HepG2 (cell line): ENCODE results near the gene ASTN1. TPM values are rescaled to one million over a fixed set of nuclear protein-coding genes. Genes with fewer than 3 reads are reported as not detected.

Experiments
- ATAC-seq: fragments of 200-7000 bp; cut with Tn5 transposase; 3 replicates; pipeline ENCODE4 v1.9.1; 2020; ENCODE audit warnings: mild to moderate bottlenecking, moderate library complexity
- BruUV-seq: library from RNA; stranded (reverse); fragments of 400-500 nt; replicated peaks from 2 replicates; lab custom pipeline; 2021; lab: Mats Ljungman, UMichigan
- CTCF ChIA-PET: fragments of 300-600 bp; formaldehyde crosslinking; extraction: SDS; loops from one replicate; lab custom pipeline; 2021; ENCODE audit warnings: low total read pairs, inconsistent platforms, low intra/inter-chr PET ratio; lab: Yijun Ruan, JAX
- POLR2A ChIA-PET: fragments of 350-600 bp; sonication (Branson Sonifier 250); formaldehyde crosslinking; loops from one replicate; lab custom pipeline; 2020; ENCODE audit warnings: antibody characterized with exemption, inconsistent platforms; lab: Yijun Ruan, JAX
- DNase-seq: peaks from one replicate; pipeline ENCODE4 v3.0.0-alpha.2; 2015; ENCODE audit warnings: low spot score
- FAIRE-seq: peaks from 3 replicates; lab custom pipeline; 2011; peaks lifted over from hg19 to GRCh38; lab: Jason Lieb, UNC
- H2AFZ ChIP-seq: one replicate; pipeline ENCODE4 v1.6.1; 2011; ENCODE audit warnings: low read length, inconsistent platforms
- H3K27ac ChIP-seq: fragments of 300-600 bp; 3 replicates; pipeline ENCODE4 v1.8.0; 2011; ENCODE audit warnings: mixed run types, mild to moderate bottlenecking, mixed read lengths, low read length, inconsistent platforms; ENCODE audit not compliant: insufficient read depth; ENCODE audit errors: extremely low read length
- H3K27me3 ChIP-seq, 2 experiments: fragments of 200-600 bp in 1 of 2; 2 replicates in 1 of 2; 3 replicates in 1 of 2; pipeline versions ENCODE4 v1.6.0 to v1.8.0; 2011; ENCODE audit warnings: low read length in 2 of 2, mild to moderate bottlenecking in 2 of 2, moderate library complexity in 2 of 2, inconsistent platforms in 1 of 2; ENCODE audit not compliant: insufficient read depth in 2 of 2, control insufficient read depth in 1 of 2
- H3K36me3 ChIP-seq, 2 experiments: fragments of 200-600 bp in 1 of 2; replicated peaks in 1 of 2; 2 replicates in 1 of 2; 3 replicates in 1 of 2; pipeline versions ENCODE4 v1.5.1 to v1.8.0; 2011; ENCODE audit warnings: low read length in 2 of 2, inconsistent platforms in 1 of 2; ENCODE audit not compliant: insufficient read depth in 2 of 2, control insufficient read depth in 1 of 2
- H3K4me1 ChIP-seq: 2 replicates; pipeline ENCODE4 v1.5.1; 2012; ENCODE audit warnings: low read length, inconsistent platforms; ENCODE audit not compliant: insufficient read depth
- H3K4me2 ChIP-seq: 2 replicates; pipeline ENCODE4 v1.6.0; 2011; ENCODE audit warnings: low read depth, low read length, inconsistent platforms
- H3K4me3 ChIP-seq, 3 experiments: fragments of 200-600 bp in 1 of 3; sonication (generic), shearing (Covaris generic) in 1 of 3; replicated peaks in 1 of 3; 2 replicates each; pipeline ENCODE4 v1.5.1; 2011 to 2016; ENCODE audit warnings: low read length in 3 of 3, inconsistent platforms in 2 of 3, low read depth in 2 of 3, mild to moderate bottlenecking in 2 of 3, control low read depth in 1 of 3, mixed read lengths in 1 of 3; ENCODE audit not compliant: insufficient read depth in 1 of 3
- H3K79me2 ChIP-seq: one replicate; pipeline ENCODE4 v1.6.1; 2011; ENCODE audit warnings: low read length, inconsistent platforms; ENCODE audit not compliant: insufficient read depth
- H3K9ac ChIP-seq: 2 replicates; pipeline ENCODE4 v1.6.0; 2011; ENCODE audit warnings: mild to moderate bottlenecking, low read depth, low read length, inconsistent platforms; ENCODE audit not compliant: insufficient read depth
- H3K9me3 ChIP-seq: 2 replicates; pipeline ENCODE4 v1.5.1; 2012; ENCODE audit warnings: mild to moderate bottlenecking, low read length
- H4K20me1 ChIP-seq: 2 replicates; pipeline ENCODE4 v1.6.0; 2011; ENCODE audit warnings: inconsistent platforms, mild to moderate bottlenecking, low read length, moderate library complexity; ENCODE audit not compliant: insufficient read depth
- CHD4 ChIP-seq: fragments of 200-600 bp; sonication (generic); IDR thresholded peaks from 2 replicates; pipeline ENCODE4 v1.7.0; 2017; ENCODE audit warnings: mild to moderate bottlenecking, low read length, borderline replicate concordance
- FOXJ3 ChIP-seq: sonication (generic); formaldehyde crosslinking; IDR thresholded peaks from 2 replicates; pipeline ENCODE4 v1.4.0; 2020; ENCODE audit warnings: missing genetic modification reagents, mild to moderate bottlenecking, borderline replicate concordance
- MAFG ChIP-seq: sonication (generic); formaldehyde crosslinking; IDR thresholded peaks from 2 replicates; pipeline ENCODE4 v1.5.1; 2020; ENCODE audit warnings: mild to moderate bottlenecking, missing genetic modification reagents
- NR1H2 ChIP-seq: sonication (generic); formaldehyde crosslinking; IDR thresholded peaks from 2 replicates; pipeline ENCODE4 v1.8.1; 2022; ENCODE audit warnings: low read depth, missing genetic modification reagents, borderline replicate concordance
- PAWR ChIP-seq: sonication (generic); formaldehyde crosslinking; IDR thresholded peaks from 2 replicates; pipeline ENCODE4 v1.4.0; 2020; ENCODE audit warnings: missing genetic modification reagents, mild to moderate bottlenecking, borderline replicate concordance
- PHF21A ChIP-seq: sonication (generic); formaldehyde crosslinking; IDR thresholded peaks from 2 replicates; pipeline ENCODE4 v1.5.0; 2020; ENCODE audit warnings: mild to moderate bottlenecking, missing genetic modification reagents
- RBAK ChIP-seq: sonication (generic); formaldehyde crosslinking; IDR thresholded peaks from 2 replicates; pipeline ENCODE4 v1.5.1; 2020; ENCODE audit warnings: mild to moderate bottlenecking, missing genetic modification reagents
- SMAD9 ChIP-seq: sonication (generic); formaldehyde crosslinking; IDR thresholded peaks from 2 replicates; pipeline ENCODE4 v1.5.1; 2020; ENCODE audit warnings: mild to moderate bottlenecking, missing genetic modification reagents
- ZBTB42 ChIP-seq: sonication (generic); formaldehyde crosslinking; IDR thresholded peaks from 2 replicates; pipeline ENCODE4 v1.5.0; 2020; ENCODE audit warnings: mild to moderate bottlenecking, missing genetic modification reagents
- ZKSCAN5 ChIP-seq: sonication (generic); formaldehyde crosslinking; IDR thresholded peaks from 2 replicates; pipeline ENCODE4 v1.5.1; 2020; ENCODE audit warnings: mild to moderate bottlenecking, missing genetic modification reagents
- ZNF432 ChIP-seq: sonication (generic); formaldehyde crosslinking; IDR thresholded peaks from 2 replicates; pipeline ENCODE4 v1.5.0; 2020; ENCODE audit warnings: missing genetic modification reagents, mild to moderate bottlenecking, borderline replicate concordance
- ZNF772 ChIP-seq: sonication (generic); formaldehyde crosslinking; IDR thresholded peaks from 2 replicates; pipeline ENCODE4 v1.5.0; 2020; ENCODE audit warnings: mild to moderate bottlenecking, missing genetic modification reagents
- WGBS: methylation state at CpG from one replicate; pipeline ENCODE4 v1.1.6; 2017; ENCODE audit warnings: low lambda C conversion rate; 5-methylcytosine and 5-hydroxymethylcytosine counted together
- in situ Hi-C: cut with HindIII; loops from 2 replicates; pipeline ENCODE4 v1.10.0; 2017; ENCODE audit warnings: low pct_unique_long_range_greater_than_20kb; ENCODE audit not compliant: extremely low pct_ligation_motif_present
- intact Hi-C: fragments of 100-400 bp; cut with micrococcal nuclease; formaldehyde crosslinking; loops from one replicate; pipeline ENCODE4 v1.10.0; 2022; ENCODE audit not compliant: unreplicated experiment
- polyA plus RNA-seq, 8 experiments: library from polyadenylated mRNA; depleted of rRNA in 3 of 8; stranded (reverse) in 7 of 8; unstranded in 1 of 8; fragments of >200 nt; fragmentation: Illumina TruSeq in 4 of 8; extraction: Trizol in 4 of 8; gene quantifications; 2 replicates each; pipeline versions ENCODE4 v1.2.1 to v1.2.3, GENCODE V29; 2011 to 2016; ENCODE audit warnings: low read depth in 4 of 8, missing spikeins in 1 of 8, mixed read lengths in 1 of 8; ENCODE audit not compliant: insufficient read depth in 1 of 8
- total RNA-seq, 5 experiments: library from RNA; depleted of rRNA; stranded (reverse); fragments of >200 nt; fragmentation: Illumina TruSeq; extraction: Trizol; gene quantifications; 2 replicates each; pipeline ENCODE4 v1.2.3, GENCODE V29; 2016; ENCODE audit warnings: low read depth in 1 of 5
- TF ChIP-seq, protein P1 (sequence below): sonication (generic); formaldehyde crosslinking; IDR thresholded peaks from 2 replicates; pipeline ENCODE4 v1.4.0; 2020; ENCODE audit warnings: low read depth, mild to moderate bottlenecking, missing genetic modification reagents
- TF ChIP-seq, protein P2 (sequence below): sonication (generic); formaldehyde crosslinking; IDR thresholded peaks from 2 replicates; pipeline ENCODE4 v1.5.0; 2020; ENCODE audit warnings: mild to moderate bottlenecking, missing genetic modification reagents, borderline replicate concordance
- TF ChIP-seq, protein P3 (sequence below): sonication (generic); formaldehyde crosslinking; conservative IDR thresholded peaks from 2 replicates; pipeline ENCODE4 v1.8.0; 2022; ENCODE audit warnings: mild to moderate bottlenecking, moderate library complexity, missing genetic modification reagents

Gene ASTN1
- total and polyA plus RNA-seq, 2 of the 13 experiments (the other 11 are each of a cell fraction or from before 2014, with no cell fraction given) = not detected

DNA sequence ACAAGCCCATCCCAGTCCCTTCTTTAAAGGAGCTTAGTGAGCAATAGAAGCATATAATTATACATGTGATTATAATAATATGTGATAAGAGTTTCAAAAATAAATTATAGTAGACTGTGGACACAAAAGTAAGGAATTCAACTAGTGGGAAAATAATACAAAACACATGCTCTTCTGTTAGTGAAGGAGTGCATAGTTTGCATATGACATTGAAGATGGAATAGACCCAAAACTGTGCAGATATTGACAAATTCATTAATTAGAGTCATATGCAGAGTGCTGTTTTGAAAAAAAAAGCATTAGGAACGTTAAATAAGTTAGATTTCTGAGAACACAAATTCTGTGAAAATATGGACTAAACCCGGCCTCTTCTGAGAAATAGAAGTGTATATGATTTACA is 278.8 kb downstream of the ASTN1 start:
- Histone ChIP-seq H3K4me2 (no peak overlapping the region), H3K27ac (no peak overlapping the region), H3K36me3 (no peaks in the 10 kb centered on the region), H3K27me3 (no peaks in the 10 kb centered on the region; a peak in 3 of 5 replicates), H3K9me3 (no peaks in the 10 kb centered on the region), H3K79me2 (no peaks in the 10 kb centered on the region), H2AFZ (no peak overlapping the region), H3K4me3 (no peak overlapping the region), H4K20me1 (no peaks in the 10 kb centered on the region), H3K4me1 (no peaks in the 10 kb centered on the region), H3K9ac (no peak overlapping the region)
- ATAC-seq = no peak
- CTCF ChIA-PET = no interaction called here
- no TSS peak for BruUV-seq
- POLR2A ChIA-PET = no interaction called here
- FAIRE-seq = no peak
- in situ Hi-C loops = loop anchor here (10.0 to 25.0 kb wide), 2 partner anchors 511 to 902 kb away; no protein-coding TSS in a partner anchor
- WGBS = 0% methylated on average over 2 of the region's 2 CpGs
- intact Hi-C loops = no loop called here
- DNase-seq = no peak
- TF ChIP-seq, protein P1, sequence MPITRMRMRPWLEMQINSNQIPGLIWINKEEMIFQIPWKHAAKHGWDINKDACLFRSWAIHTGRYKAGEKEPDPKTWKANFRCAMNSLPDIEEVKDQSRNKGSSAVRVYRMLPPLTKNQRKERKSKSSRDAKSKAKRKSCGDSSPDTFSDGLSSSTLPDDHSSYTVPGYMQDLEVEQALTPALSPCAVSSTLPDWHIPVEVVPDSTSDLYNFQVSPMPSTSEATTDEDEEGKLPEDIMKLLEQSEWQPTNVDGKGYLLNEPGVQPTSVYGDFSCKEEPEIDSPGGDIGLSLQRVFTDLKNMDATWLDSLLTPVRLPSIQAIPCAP = no peak
- TF ChIP-seq ZNF772 = no peak
- TF ChIP-seq, protein P2, sequence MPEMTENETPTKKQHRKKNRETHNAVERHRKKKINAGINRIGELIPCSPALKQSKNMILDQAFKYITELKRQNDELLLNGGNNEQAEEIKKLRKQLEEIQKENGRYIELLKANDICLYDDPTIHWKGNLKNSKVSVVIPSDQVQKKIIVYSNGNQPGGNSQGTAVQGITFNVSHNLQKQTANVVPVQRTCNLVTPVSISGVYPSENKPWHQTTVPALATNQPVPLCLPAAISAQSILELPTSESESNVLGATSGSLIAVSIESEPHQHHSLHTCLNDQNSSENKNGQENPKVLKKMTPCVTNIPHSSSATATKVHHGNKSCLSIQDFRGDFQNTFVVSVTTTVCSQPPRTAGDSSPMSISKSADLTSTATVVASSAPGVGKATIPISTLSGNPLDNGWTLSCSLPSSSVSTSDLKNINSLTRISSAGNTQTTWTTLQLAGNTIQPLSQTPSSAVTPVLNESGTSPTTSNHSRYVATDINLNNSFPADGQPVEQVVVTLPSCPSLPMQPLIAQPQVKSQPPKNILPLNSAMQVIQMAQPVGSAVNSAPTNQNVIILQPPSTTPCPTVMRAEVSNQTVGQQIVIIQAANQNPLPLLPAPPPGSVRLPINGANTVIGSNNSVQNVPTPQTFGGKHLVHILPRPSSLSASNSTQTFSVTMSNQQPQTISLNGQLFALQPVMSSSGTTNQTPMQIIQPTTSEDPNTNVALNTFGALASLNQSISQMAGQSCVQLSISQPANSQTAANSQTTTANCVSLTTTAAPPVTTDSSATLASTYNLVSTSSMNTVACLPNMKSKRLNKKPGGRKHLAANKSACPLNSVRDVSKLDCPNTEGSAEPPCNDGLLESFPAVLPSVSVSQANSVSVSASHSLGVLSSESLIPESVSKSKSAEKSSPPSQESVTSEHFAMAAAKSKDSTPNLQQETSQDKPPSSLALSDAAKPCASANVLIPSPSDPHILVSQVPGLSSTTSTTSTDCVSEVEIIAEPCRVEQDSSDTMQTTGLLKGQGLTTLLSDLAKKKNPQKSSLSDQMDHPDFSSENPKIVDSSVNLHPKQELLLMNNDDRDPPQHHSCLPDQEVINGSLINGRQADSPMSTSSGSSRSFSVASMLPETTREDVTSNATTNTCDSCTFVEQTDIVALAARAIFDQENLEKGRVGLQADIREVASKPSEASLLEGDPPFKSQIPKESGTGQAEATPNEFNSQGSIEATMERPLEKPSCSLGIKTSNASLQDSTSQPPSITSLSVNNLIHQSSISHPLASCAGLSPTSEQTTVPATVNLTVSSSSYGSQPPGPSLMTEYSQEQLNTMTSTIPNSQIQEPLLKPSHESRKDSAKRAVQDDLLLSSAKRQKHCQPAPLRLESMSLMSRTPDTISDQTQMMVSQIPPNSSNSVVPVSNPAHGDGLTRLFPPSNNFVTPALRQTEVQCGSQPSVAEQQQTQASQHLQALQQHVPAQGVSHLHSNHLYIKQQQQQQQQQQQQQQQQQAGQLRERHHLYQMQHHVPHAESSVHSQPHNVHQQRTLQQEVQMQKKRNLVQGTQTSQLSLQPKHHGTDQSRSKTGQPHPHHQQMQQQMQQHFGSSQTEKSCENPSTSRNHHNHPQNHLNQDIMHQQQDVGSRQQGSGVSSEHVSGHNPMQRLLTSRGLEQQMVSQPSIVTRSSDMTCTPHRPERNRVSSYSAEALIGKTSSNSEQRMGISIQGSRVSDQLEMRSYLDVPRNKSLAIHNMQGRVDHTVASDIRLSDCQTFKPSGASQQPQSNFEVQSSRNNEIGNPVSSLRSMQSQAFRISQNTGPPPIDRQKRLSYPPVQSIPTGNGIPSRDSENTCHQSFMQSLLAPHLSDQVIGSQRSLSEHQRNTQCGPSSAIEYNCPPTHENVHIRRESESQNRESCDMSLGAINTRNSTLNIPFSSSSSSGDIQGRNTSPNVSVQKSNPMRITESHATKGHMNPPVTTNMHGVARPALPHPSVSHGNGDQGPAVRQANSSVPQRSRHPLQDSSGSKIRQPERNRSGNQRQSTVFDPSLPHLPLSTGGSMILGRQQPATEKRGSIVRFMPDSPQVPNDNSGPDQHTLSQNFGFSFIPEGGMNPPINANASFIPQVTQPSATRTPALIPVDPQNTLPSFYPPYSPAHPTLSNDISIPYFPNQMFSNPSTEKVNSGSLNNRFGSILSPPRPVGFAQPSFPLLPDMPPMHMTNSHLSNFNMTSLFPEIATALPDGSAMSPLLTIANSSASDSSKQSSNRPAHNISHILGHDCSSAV (CRISPR knock-in tag) = no peak
- TF ChIP-seq RBAK (CRISPR knock-in tag) = no peak
- no peak for TF ChIP-seq SMAD9
- TF ChIP-seq CHD4 = no peak
- no peak for TF ChIP-seq FOXJ3
- TF ChIP-seq PHF21A (CRISPR knock-in tag) = no peak
- TF ChIP-seq ZNF432 = no peak
- TF ChIP-seq PAWR = no peak
- no peak for TF ChIP-seq ZKSCAN5 (CRISPR knock-in tag)
- TF ChIP-seq MAFG (CRISPR knock-in tag) = no peak
- TF ChIP-seq ZBTB42 = no peak
- TF ChIP-seq, protein P3, sequence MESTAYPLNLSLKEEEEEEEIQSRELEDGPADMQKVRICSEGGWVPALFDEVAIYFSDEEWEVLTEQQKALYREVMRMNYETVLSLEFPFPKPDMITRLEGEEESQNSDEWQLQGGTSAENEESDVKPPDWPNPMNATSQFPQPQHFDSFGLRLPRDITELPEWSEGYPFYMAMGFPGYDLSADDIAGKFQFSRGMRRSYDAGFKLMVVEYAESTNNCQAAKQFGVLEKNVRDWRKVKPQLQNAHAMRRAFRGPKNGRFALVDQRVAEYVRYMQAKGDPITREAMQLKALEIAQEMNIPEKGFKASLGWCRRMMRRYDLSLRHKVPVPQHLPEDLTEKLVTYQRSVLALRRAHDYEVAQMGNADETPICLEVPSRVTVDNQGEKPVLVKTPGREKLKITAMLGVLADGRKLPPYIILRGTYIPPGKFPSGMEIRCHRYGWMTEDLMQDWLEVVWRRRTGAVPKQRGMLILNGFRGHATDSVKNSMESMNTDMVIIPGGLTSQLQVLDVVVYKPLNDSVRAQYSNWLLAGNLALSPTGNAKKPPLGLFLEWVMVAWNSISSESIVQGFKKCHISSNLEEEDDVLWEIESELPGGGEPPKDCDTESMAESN (CRISPR knock-in tag) = no peak
- no peak for TF ChIP-seq NR1H2 (CRISPR knock-in tag)
